Measurements from ENCODE around the gene G6PC2.
A peak's percentile ranks its signal among the peaks of the same experiment; 100 is the strongest.

Gene G6PC2

GRCh38 chr2:168890006-168890782 is 10.9 kb upstream of the G6PC2 start, which contains the start of gene SPC25 (continued):
- TF ChIP-seq EGR2 (tag by site-specific recombination; IDR thresholded peaks at IDR 0.05; ENCODE audit: low read depth) (peak; percentile 75), SCRT2 (tag by site-specific recombination; IDR thresholded peaks at IDR 0.05) (no peak), ZIC2 (tag by site-specific recombination; IDR thresholded peaks at IDR 0.05) (no peak; the same call in 1 of the 2 replicates), KLF1 (tag by site-specific recombination; IDR thresholded peaks at IDR 0.05) (no peak), ZNF324 (tag by site-specific recombination; IDR thresholded peaks at IDR 0.05) (0 out of 2 replicates have a peak, but pooled peaks have one; percentile 24), ZNF26 (tag by site-specific recombination; IDR thresholded peaks at IDR 0.05) (no peak), ZNF157 (tag by site-specific recombination; IDR thresholded peaks at IDR 0.05) (no peak), ZBTB17 (tag by site-specific recombination; IDR thresholded peaks at IDR 0.05) (peak; percentile 86), ZNF335 (tag by site-specific recombination; conservative IDR thresholded peaks at IDR 0.05) (peak; percentile 94), ZNF580 (tag by site-specific recombination; IDR thresholded peaks at IDR 0.05) (no peak), ZNF76 (tag by site-specific recombination; IDR thresholded peaks at IDR 0.05; ENCODE audit: borderline replicate concordance, low read depth) (peak; percentile 96), TCF7L2 (IDR thresholded peaks at IDR 0.05; ENCODE audit: borderline replicate concordance, low read depth, low read length) (no peak), ZNF837 (tag by site-specific recombination; IDR thresholded peaks at IDR 0.05) (no peak), YY2 (tag by site-specific recombination; IDR thresholded peaks at IDR 0.05) (peak; percentile 82), ZNF624 (tag by site-specific recombination; IDR thresholded peaks at IDR 0.05) (no peak), ZNF211 (tag by site-specific recombination; IDR thresholded peaks at IDR 0.05; ENCODE audit: low read depth) (no peak), GLIS1 (tag by site-specific recombination; IDR thresholded peaks at IDR 0.05) (peak; percentile 66), YY1 (tag by site-specific recombination; IDR thresholded peaks at IDR 0.05) (peak; percentile 81), ZXDB (tag by site-specific recombination; IDR thresholded peaks at IDR 0.05) (peak; percentile 95), ZNF518A (tag by site-specific recombination; conservative IDR thresholded peaks at IDR 0.05; ENCODE audit: low read depth) (peak; percentile 46), ZFHX2 (tag by site-specific recombination; conservative IDR thresholded peaks at IDR 0.05) (peak; percentile 87), ZBTB20 (tag by site-specific recombination; IDR thresholded peaks at IDR 0.05) (peak; percentile 35; the same call in 1 of the 2 replicates)
- TF ChIP-seq, protein P1, sequence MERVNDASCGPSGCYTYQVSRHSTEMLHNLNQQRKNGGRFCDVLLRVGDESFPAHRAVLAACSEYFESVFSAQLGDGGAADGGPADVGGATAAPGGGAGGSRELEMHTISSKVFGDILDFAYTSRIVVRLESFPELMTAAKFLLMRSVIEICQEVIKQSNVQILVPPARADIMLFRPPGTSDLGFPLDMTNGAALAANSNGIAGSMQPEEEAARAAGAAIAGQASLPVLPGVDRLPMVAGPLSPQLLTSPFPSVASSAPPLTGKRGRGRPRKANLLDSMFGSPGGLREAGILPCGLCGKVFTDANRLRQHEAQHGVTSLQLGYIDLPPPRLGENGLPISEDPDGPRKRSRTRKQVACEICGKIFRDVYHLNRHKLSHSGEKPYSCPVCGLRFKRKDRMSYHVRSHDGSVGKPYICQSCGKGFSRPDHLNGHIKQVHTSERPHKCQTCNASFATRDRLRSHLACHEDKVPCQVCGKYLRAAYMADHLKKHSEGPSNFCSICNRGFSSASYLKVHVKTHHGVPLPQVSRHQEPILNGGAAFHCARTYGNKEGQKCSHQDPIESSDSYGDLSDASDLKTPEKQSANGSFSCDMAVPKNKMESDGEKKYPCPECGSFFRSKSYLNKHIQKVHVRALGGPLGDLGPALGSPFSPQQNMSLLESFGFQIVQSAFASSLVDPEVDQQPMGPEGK (tag by site-specific recombination; IDR thresholded peaks at IDR 0.05): peak; percentile 57
- TF ChIP-seq, protein P2, sequence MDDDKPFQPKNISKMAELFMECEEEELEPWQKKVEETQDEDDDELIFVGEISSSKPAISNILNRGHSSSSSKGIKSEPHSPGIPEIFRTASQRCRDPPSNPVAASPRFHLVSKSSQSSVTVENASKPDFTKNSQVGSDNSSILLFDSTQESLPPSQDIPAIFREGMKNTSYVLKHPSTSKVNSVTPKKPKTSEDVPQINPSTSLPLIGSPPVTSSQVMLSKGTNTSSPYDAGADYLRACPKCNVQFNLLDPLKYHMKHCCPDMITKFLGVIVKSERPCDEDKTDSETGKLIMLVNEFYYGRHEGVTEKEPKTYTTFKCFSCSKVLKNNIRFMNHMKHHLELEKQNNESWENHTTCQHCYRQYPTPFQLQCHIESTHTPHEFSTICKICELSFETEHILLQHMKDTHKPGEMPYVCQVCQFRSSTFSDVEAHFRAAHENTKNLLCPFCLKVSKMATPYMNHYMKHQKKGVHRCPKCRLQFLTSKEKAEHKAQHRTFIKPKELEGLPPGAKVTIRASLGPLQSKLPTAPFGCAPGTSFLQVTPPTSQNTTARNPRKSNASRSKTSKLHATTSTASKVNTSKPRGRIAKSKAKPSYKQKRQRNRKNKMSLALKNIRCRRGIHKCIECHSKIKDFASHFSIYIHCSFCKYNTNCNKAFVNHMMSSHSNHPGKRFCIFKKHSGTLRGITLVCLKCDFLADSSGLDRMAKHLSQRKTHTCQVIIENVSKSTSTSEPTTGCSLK (tag by site-specific recombination; IDR thresholded peaks at IDR 0.05): no peak
- TF ChIP-seq, protein P3, sequence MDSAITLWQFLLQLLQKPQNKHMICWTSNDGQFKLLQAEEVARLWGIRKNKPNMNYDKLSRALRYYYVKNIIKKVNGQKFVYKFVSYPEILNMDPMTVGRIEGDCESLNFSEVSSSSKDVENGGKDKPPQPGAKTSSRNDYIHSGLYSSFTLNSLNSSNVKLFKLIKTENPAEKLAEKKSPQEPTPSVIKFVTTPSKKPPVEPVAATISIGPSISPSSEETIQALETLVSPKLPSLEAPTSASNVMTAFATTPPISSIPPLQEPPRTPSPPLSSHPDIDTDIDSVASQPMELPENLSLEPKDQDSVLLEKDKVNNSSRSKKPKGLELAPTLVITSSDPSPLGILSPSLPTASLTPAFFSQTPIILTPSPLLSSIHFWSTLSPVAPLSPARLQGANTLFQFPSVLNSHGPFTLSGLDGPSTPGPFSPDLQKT (IDR thresholded peaks at IDR 0.05; ENCODE audit: borderline replicate concordance, low read depth, low read length): no peak
- TF ChIP-seq, protein P4, sequence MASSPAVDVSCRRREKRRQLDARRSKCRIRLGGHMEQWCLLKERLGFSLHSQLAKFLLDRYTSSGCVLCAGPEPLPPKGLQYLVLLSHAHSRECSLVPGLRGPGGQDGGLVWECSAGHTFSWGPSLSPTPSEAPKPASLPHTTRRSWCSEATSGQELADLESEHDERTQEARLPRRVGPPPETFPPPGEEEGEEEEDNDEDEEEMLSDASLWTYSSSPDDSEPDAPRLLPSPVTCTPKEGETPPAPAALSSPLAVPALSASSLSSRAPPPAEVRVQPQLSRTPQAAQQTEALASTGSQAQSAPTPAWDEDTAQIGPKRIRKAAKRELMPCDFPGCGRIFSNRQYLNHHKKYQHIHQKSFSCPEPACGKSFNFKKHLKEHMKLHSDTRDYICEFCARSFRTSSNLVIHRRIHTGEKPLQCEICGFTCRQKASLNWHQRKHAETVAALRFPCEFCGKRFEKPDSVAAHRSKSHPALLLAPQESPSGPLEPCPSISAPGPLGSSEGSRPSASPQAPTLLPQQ (tag by site-specific recombination; IDR thresholded peaks at IDR 0.05): no peak

All from HEK293 (cell line).